GM10248 (cell line): ENCODE results near the gene BCORL1.

Experiments used
- CTCF ChIA-PET: fragments of 300-600 bp; sonication (Branson Sonifier 250); formaldehyde crosslinking; extraction: SDS; loops from one replicate; lab custom pipeline; 2021; ENCODE audit warnings: antibody characterized with exemption; lab: Yijun Ruan, JAX
- POLR2A ChIA-PET: fragments of 350-650 bp; sonication (Branson Sonifier 250); formaldehyde crosslinking; extraction: SDS; loops from one replicate; lab custom pipeline; 2020; ENCODE audit warnings: antibody characterized with exemption; lab: Yijun Ruan, JAX
- DNase-seq: peaks from one replicate; pipeline ENCODE4 v3.0.0; 2012; ENCODE audit errors: extremely low spot score
- TF ChIP-seq, protein P1 (sequence below): IDR thresholded peaks from 2 replicates; pipeline ENCODE4 v1.5.1; 2012; ENCODE audit warnings: mild to moderate bottlenecking, low read depth; ENCODE audit errors: extremely low read depth, missing control alignments, control extremely low read depth

BCORL1 gene

DNA sequence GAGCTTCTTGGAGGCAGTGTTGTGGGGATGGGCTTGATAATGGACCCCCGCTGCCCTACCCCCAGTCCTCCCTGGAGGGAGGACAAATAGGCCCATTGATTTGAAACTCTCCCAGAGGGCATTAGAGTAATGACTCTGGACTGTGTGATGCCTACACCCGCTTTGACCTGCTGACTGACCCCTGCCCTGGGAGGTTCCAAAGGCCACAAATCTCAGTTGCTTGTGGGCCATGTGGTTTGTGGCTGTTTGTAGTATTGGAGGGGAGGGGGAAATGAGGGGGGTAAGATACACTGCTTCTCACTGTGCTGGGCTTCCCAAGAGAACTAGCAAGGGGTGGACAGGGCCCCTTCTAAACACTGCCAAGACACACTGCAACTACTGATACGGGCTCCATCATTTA lies 27.6 kb upstream of the BCORL1 start:
- TF ChIP-seq, protein P1, sequence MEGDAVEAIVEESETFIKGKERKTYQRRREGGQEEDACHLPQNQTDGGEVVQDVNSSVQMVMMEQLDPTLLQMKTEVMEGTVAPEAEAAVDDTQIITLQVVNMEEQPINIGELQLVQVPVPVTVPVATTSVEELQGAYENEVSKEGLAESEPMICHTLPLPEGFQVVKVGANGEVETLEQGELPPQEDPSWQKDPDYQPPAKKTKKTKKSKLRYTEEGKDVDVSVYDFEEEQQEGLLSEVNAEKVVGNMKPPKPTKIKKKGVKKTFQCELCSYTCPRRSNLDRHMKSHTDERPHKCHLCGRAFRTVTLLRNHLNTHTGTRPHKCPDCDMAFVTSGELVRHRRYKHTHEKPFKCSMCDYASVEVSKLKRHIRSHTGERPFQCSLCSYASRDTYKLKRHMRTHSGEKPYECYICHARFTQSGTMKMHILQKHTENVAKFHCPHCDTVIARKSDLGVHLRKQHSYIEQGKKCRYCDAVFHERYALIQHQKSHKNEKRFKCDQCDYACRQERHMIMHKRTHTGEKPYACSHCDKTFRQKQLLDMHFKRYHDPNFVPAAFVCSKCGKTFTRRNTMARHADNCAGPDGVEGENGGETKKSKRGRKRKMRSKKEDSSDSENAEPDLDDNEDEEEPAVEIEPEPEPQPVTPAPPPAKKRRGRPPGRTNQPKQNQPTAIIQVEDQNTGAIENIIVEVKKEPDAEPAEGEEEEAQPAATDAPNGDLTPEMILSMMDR = no peak
- POLR2A ChIA-PET = no interaction called here
- DNase-seq = no peak
- CTCF ChIA-PET = no interaction called here

DNA sequence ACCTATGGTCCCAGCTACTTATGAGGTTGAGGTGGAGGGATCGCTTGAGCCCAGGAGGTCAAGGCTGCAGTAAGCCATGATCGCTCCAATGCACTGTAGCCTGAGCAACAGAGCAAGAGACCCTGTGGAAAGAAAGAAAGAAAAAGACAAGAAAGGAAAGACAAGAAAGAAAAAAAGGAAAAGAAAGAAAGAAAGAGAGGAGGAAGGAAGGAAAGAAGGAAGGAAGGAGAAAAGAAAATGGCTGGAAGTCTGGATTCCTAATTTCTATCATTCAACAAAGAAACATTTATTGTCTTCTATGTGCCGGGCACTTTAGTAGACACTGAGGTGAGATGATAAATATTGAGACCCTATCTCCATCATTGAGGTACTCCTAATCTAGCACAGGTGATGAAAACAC lies 26.8 kb upstream of the BCORL1 start:
- TF ChIP-seq, protein P1 = no peak
- POLR2A ChIA-PET = no interaction called here
- CTCF ChIA-PET = no interaction called here
- DNase-seq = no peak

DNA sequence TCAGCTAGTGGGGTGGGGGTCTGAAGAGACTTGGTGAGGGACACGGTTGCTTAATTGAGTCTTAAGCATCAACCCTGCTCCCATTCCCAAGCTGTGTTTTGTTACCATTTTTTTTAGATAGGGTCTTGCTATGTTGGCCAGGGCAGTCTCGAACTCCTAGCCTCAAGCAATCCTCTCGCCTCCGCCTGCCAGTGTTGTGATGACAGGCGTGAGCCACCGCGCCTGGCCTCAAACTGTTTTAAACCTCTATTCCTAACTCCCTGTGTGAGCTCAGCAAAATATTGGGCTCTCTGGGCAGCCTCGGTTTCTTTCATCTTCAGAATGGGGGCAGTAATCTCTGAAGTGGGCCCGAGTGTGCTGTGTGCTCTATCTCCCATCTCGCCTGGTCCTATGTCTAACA lies 26.3 kb upstream of the BCORL1 start:
- TF ChIP-seq, protein P1 = no peak
- ChIA-PET CTCF (interaction anchor here (2.4 kb wide), 1 partner anchor 31 kb away, joined by 8 read pairs; no protein-coding TSS in a partner anchor), POLR2A (no interaction called here)
- DNase-seq = no peak

DNA sequence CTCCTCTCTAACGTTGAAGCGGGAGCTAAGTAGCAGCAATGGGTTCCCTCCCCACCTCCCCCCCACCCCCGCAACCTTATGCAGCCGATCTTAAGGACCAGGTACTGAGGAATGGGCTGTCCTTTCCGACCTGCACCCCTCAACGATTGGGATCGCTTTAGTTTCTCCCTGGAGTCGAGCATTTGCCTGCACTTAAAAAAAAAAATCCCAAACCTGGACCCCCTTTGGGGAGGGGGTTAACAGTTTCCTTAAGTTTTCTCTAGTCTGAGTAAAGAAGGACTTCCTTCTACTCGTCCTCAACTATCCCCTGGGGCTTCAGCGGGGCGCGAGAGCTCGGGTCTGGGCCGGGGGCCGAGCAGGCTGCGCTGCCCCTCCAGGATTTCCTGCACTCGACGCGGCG lies 25.7 kb upstream of the BCORL1 start:
- DNase-seq = no peak
- TF ChIP-seq, protein P1 = no peak
- POLR2A ChIA-PET = no interaction called here
- CTCF ChIA-PET = interaction anchor here (2.4 kb wide), 1 partner anchor 31 kb away, joined by 8 read pairs; no protein-coding TSS in a partner anchor

DNA sequence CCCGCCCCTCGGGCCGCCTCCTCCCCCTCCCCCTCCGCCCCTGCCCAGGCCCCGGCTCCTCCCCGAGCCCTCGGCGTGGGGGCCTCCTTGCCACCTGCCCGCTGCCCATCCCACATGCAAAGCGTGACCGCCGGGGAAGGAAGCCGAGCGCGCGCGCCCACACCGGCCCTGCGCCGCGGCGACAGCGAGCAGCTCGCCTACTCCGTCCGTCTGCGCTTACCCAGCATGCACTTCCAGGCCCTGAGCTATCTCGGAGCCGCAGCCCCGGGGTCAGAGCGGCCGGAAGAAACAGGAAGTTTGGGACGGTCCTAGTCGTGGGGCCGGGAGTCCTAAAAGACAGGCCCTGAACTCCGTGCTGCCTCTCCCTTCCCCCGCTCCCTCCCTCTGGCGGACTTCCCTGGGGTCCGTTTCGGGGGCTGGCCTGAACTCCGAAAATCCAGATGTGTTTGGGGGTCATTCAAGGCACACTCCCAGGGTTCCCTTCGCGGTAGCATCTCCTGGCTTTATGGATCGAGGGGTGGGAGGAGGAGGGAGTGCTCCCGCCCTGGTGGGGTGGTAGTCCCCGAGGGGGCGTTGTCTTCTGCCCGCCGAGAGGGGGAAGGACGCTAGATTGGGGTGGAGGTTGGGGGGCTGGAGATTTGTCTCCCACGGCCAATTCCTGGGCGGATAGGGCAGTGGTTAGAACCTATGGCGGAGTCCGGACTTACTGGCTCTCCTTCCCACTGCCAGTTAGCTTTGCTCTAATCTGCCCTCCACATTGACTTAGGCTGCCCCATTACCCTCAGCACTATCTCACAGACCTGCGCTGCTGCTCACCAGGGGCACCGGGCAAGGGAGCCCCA lies 25.0 kb upstream of the BCORL1 start:
- TF ChIP-seq, protein P1 = no peak
- ChIA-PET CTCF (interaction anchor here (1.4 to 2.4 kb wide), 3 partner anchors 32 to 70 kb away, joined by 3 to 8 read pairs (median 6); no protein-coding TSS in a partner anchor), POLR2A (no interaction called here)
- DNase-seq = peak; percentile 76

DNA sequence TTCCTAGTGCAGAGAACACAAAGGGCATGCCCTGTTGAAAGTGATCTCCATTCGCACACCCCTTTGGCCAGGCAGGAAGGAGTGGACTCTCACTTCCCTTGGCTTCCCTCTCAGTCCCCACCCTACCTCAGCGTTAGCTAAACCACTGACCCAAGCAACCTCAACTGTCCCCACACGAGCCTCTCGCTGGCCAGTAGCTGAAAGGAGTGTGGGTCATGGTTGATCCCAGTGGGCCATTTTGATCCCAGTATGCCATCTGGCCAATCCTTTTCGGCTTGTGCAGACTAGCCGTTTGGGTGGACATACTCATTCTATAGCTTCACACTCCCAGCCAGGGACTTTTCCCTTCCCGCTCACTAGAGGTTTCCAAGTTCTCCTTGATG lies 24.4 kb upstream of the BCORL1 start:
- no peak for DNase-seq
- CTCF ChIA-PET = interaction anchor here (1.4 to 2.4 kb wide), 3 partner anchors 32 to 70 kb away, joined by 3 to 8 read pairs (median 6); no protein-coding TSS in a partner anchor
- POLR2A ChIA-PET = no interaction called here
- TF ChIP-seq, protein P1 = no peak
